ENCODE measurements around the gene CSNK2A2.

DNA sequence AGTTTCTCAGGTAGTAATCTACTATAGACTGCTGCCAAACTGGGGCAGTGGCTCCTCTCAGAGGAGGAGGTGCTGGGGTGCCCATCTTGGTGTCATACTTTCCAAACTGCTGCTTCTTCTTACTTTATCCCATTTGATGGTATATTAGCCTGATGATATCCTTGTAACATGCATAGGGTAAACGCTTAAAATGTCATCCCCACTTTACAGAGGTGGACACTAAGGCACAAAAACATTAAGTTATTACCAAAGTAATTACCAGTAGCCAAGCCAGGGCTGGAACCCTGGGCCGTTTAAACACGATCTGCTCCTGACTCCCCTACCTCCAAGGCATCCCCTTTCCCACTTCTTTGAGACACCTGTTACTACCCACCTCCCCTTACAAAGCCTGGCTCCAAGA lies 37.8 kb upstream of the CSNK2A2 start:
- TF ChIP-seq, protein P1, sequence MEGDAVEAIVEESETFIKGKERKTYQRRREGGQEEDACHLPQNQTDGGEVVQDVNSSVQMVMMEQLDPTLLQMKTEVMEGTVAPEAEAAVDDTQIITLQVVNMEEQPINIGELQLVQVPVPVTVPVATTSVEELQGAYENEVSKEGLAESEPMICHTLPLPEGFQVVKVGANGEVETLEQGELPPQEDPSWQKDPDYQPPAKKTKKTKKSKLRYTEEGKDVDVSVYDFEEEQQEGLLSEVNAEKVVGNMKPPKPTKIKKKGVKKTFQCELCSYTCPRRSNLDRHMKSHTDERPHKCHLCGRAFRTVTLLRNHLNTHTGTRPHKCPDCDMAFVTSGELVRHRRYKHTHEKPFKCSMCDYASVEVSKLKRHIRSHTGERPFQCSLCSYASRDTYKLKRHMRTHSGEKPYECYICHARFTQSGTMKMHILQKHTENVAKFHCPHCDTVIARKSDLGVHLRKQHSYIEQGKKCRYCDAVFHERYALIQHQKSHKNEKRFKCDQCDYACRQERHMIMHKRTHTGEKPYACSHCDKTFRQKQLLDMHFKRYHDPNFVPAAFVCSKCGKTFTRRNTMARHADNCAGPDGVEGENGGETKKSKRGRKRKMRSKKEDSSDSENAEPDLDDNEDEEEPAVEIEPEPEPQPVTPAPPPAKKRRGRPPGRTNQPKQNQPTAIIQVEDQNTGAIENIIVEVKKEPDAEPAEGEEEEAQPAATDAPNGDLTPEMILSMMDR (IDR thresholded peaks at IDR 0.05; ENCODE audit: low read length) = no peak
- TF ChIP-seq EZH2 (optimal IDR thresholded peaks at IDR 0.05; ENCODE audit: low read depth, low read length) = no peak

All from MM.1S (cell line).